Epidermal melanocyte (primary cell): ENCODE data around the gene PI16.

Source experiments
- DNase-seq: peaks from one replicate; pipeline ENCODE4 v3.0.0; 2011; ENCODE audit warnings: low spot score; ENCODE audit not compliant: insufficient read length

The PI16 gene, protein sequence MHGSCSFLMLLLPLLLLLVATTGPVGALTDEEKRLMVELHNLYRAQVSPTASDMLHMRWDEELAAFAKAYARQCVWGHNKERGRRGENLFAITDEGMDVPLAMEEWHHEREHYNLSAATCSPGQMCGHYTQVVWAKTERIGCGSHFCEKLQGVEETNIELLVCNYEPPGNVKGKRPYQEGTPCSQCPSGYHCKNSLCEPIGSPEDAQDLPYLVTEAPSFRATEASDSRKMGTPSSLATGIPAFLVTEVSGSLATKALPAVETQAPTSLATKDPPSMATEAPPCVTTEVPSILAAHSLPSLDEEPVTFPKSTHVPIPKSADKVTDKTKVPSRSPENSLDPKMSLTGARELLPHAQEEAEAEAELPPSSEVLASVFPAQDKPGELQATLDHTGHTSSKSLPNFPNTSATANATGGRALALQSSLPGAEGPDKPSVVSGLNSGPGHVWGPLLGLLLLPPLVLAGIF

DNA sequence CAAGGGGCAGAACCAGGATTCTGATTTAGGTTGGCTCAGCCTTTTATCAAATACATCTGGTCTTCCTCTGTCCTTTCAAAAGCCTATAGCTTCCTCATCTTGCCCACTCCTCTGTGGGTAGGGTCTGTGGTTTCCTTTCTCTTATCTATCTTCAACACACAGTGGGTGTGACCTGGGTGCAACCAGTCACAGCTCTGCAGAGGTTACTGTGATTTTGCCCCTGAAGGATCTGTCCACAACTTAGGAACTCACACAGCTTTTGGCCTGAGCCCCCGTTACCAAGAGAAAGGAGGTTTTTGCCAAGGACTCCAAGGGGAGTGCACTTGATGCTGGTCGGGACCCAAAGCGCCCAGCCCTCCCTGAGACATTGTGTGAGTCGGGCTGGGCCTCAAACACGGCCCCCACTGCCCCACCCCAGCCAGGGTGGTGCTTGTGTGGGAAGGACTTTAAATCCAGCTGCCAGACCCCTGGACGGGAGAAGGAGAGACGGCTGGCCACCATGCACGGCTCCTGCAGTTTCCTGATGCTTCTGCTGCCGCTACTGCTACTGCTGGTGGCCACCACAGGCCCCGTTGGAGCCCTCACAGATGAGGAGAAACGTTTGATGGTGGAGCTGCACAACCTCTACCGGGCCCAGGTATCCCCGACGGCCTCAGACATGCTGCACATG lies at the start of gene PI16:
Gene PI16, plus strand, starts transcription at position 477 of the 670 bp plus-strand sequence. Its CDS starts 23 bp downstream, at position 500.
- DNase-seq = no peak

DNA sequence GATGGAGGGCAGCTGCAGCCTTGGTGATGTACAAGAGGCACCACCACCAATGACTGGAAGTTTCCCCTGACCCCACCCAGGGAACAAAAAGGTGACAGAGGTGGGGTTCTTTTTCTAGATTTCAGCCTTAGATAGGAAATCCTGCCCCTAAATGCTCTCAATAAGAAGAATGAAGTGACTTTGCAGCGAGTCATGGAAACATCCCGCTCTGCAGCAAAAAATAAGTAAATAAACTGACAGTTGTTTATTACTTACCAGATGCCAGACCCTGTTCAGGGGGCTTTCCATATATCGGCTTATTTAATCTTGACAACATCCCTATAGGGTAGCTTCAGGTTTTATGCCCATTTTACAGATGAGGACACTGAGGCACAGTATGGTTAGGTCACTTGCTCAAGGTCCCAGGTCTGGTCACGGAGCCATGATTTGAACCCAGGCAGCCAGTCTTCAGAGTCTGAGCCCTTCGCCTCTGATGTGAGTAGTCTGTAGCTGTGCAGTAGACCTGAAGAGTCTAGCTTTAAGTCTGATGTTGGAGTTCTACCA lies 49.6 kb upstream of the PI16 start:
- no peak for DNase-seq

GRCh38 chr6:36906539-36907325 lies 47.8 kb upstream of the PI16 start:
- DNase-seq = no peak

GRCh38 chr6:36907781-36908180 lies 46.8 kb upstream of the PI16 start:
- DNase-seq = no peak

DNA sequence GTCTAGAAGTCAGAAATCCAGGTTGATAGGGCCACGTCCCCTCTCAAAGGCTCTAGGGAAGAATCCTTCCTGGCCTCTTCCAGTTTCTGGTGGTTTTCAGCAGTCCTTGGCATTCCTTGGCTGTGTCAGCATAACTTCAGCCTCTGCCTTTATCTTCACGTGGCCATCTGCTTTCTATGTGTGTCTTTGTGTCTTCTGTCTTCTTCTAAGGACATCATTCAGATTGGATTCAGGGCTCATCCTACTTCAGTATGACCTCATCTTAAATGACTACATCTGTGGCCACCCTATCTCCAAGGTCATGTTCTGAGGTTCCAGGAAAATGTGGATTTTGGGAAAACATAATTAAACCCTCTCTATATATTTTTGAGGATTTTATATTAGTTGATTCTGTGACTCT lies 45.8 kb upstream of the PI16 start:
- no peak for DNase-seq

DNA sequence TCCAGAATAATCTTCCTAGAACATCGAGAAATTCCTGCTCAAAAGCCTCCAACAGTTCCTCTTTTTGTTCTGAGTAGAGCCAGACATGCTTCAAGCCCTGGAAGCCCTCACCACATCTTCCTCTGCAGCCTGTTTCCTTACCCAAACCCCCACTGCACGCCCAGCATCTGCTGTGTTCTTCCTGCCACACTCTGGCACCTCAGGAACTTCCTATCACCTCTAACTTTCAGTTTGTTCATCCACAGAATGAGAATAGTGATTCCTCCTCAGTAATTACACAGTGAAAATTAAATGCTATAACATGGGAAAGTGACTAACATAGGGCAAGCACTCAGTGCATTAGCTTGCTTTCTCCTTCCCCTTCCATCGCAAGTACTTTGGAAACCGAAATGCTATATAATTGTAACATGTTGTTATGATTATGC lies 42.5 kb upstream of the PI16 start:
- DNase-seq = no peak

GRCh38 chr6:36912586-36912985 lies 42.0 kb upstream of the PI16 start:
- DNase-seq = peak; percentile 69

DNA sequence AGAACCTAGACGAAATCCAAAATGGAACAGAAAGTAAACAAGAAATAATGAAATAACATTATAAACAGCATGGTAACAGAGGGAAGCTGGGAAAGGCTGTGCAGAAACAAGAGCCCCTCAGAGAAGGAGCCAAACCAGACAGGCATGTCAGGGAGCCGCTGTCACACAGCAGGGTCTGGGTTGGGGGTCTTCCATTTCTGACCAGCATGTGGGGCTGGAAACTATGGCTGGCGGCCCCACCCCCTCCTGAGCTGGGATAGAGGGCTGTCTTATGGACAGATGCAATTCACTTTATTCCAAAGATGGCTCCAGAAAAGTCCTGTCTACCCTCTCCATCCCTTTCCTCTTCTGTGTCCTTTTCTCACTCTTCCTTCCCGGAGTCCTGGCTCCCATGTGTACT lies 41.5 kb upstream of the PI16 start:
- DNase-seq = no peak

DNA sequence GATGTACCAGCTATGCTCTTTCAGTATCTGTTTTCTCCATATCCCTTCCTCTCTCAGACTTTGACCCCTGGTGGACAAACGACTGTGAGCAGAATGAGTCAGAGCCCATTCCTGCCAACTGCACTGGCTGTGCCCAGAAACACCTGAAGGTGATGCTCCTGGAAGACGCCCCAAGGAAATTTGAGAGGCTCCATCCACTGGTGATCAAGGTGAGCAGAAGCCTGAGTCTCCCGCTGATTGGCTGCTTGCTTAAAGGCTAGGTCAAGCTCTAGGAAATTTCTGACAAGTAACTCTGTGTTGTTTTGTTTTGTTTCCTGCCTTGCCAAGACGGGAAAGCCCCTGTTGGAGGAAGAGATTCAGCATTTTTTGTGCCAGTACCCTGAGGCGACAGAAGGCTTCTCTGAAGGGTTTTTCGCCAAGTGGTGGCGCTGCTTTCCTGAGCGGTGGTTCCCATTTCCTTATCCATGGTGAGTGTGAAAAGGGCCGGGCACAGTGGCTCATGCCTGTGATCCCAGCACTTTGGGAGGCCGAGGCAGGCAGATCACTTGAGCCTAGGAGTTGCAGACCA lies 40.2 kb upstream of the PI16 start:
- DNase-seq = no peak

DNA sequence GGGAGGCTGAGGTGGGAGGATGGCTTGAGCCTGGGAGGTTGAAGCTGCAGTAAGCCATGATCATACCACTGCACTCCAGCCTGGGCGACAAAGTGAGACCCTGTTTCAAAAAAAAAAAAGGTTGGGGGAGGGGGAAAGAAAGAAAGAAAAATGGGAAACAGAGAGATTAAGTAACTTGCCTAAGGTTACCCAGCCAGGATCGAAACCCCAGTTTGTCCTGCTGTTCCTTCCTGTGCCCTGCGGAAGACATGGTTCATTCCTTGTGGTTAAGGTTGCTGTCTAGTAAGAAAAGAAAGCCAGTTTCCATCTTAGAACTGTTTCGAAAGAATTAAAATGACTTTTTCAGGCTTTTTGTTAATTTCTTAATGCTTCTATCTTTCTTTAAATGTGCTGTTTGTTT lies 38.9 kb upstream of the PI16 start:
- no peak for DNase-seq

GRCh38 chr6:36916126-36916525 lies 38.4 kb upstream of the PI16 start:
- no peak for DNase-seq

DNA sequence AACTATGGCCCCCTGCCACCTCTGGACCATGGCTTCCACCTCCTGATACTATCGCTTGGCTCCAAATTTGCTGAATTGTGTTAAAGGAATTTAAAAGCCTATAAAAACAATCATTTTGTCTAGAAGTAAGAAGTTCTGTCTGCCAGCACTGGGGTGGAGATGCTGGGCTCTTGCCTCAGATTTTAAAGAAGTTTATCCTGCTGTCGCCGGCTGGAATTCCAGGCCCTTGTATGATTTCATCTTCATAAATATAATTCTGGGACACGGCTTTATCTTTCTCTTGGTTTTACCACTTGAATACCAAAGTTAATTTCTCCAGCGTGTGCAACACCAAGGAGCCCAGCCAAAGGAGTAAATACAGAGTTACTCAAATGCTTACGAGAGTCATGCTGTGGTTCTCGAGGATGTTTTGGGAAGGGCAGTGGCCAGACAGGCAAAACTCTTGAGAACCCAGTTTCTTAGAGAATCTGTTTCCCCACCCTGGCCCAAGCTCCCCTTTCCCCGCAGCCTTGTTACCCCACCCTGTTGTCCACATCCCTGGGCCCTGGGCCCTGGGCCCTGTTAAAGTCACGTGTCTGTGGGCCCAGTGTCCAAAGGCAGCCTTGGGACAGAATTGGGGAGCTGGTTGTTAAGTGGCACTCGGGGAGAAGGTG lies 36.9 kb upstream of the PI16 start:
- DNase-seq = no peak

- no peak for DNase-seq
Observed at GRCh38 chr6:36920049-36920448, 34.5 kb upstream of the PI16 start.

DNA sequence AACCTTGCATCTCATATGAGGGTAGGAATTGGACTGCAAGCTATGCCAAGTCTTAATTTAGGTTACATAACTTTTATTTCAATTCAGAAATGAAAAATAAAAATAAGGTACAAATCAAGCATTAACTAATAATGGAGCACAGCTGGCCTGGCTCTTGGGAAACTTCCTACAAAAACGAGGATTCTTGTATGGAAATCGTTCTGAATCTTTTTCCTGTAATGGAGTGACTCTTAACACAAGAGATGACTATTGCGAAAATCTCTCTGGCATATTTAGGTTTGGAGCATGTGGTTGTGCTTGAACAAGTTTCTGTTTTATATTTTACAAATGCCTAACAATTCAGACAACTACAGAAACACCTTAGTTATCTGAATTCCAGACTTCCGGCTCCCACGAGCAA lies 34.0 kb upstream of the PI16 start:
- no peak for DNase-seq

DNA sequence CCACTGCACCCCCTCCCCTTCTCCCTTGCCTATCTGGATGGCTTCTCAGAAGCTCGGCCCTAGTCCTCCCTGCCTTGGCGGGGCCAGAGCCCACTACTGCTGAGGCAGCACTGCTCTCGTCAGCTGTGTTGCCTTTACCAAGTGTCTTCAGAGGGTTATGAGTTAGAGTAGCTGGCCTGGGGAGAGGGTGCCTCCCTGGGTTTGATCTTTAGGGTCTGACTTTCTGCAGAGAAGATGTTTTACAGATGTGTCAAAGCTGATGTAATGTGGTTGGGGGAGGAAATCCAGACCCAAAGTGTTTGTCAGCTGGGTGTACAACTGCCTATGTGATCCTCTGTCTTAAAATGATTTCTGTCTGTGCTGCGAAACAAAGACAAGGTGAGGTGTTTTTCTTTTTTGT lies 30.4 kb upstream of the PI16 start:
- no peak for DNase-seq

DNA sequence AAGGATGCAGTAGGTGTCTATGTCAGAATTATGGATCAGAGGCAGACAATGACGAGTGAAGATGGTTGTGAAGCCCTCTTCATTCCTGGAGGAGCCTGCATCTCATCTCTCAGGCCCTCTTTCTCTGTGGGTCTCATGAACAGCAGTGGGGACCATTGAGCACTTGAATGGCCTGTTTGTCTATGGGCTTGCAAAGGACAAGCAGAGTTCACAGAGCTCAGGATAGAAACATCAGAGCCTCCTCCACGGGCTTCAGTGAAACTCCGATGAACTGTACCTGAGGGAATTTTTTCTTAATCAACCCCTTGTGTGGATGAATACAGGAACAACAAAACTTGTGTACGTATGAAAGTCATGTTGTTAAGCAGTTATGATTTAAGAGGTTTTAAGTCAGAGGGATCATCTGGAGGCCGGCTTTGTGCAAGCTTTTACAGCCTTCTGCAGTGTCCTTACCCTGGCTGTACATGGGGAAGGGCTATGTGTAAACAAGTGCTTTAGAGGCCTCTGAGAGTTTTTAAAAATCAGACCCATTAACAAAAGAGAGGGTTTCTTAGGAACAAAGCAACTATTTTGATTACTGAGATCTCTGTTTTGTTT lies 29.7 kb upstream of the PI16 start:
- DNase-seq = no peak

- no peak for DNase-seq
Observed at GRCh38 chr6:36925809-36926208, 28.7 kb upstream of the PI16 start.

- DNase-seq = no peak
Observed at GRCh38 chr6:36926708-36927513, 27.6 kb upstream of the PI16 start.

DNA sequence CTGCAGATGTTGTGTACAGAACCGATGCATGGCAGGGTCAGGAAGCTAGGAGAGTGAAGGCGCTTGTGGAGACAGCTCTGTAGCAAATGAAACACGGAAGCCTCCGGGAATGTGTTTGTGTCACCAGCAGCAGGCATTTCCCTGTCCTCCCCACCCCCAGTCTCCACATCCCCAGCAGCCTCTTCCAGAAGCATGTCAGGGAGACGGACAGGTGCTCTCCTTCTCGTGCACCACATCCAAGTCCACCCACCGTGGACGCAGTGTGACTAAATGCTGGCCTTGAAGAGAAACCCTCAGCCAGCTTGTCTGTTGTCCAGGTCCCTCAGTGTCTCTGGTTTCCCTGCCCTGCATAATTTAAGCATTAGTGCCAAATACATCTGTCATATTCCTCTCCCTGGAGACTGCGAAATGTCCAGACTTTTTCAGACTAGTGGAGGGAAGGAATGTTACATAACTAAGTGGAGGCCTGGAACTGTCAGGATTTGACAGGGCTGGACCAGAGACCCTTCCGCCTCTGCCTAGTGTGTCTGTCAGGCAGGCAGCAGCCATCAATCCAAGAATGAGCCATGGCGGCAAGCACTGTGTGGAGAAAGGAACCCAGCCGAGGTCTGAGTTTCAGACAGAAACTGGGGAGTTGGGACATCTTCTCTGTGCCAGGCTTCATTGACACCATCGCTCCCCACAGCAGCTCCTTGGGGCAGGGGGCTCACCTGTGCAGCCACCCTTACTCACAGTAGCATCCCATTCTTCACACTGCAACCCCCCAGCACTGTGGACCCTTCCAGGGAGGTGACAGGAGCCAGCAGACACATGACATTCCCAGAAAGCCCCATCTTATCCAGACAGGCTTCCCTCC lies 26.6 kb upstream of the PI16 start:
- DNase-seq = no peak
